Stimulated activated CD4-positive, alpha-beta T cell treated with anti-CD3 and anti-CD28 coated beads, Interleukin-12 subunit alpha, Interleukin-12 subunit beta, amount 100 ng/mL, for 24 hours (primary cell): ENCODE data around the gene MYOCD.

Experiments
- DNase-seq, 2 experiments: peaks; one replicate each; pipeline ENCODE4 v3.0.0-alpha.2; 2020; ENCODE audit warnings: low read depth in 2 of 2

Gene MYOCD

DNA sequence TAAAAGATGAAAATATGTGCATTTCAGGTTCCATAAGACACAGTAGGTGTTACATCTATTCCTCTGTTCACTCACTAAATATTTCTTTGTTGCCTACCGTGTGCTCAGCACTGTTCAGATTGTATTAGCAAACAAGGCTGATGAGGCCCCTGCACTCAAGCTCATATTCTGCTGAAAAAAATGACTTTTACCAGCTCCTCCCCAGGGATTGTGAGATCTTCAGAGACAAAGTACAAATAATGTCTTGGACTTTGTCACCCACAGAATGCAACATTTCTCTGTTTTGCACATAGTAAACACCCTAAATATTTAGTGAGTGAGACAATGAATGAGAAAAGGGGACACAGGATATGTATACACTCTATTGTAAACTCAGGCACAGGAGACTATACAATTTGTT lies 21.9 kb upstream of the MYOCD start:
- DNase-seq, result no peak

DNA sequence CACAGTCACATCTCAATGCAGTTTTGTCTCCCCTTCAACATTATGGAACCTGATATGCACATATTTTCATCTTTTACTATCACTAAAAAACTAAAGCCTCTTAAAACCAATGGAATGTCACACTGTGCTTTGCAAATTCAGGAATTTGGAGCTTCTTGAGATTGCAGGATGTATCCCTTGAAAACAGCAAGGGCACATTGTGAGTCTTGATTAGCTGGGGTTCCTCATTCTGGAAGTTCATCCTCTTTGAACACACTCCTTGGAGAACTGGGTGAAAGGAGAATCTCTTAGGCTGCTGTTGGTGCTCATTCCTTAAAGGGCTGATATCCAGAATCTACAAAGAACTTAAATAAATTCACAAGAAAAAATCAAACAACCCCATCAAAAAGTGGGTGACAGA lies 21.1 kb upstream of the MYOCD start:
- DNase-seq, result no peak

GRCh38 chr17:12646761-12647422 lies 18.8 kb upstream of the MYOCD start:
- DNase-seq, result no peak

- no peak for DNase-seq
These were observed 17.2 kb upstream of the MYOCD start for GRCh38 chr17:12648498-12648897.

- no peak for DNase-seq
These were observed 9.8 kb upstream of the MYOCD start for GRCh38 chr17:12655936-12656335.

DNA sequence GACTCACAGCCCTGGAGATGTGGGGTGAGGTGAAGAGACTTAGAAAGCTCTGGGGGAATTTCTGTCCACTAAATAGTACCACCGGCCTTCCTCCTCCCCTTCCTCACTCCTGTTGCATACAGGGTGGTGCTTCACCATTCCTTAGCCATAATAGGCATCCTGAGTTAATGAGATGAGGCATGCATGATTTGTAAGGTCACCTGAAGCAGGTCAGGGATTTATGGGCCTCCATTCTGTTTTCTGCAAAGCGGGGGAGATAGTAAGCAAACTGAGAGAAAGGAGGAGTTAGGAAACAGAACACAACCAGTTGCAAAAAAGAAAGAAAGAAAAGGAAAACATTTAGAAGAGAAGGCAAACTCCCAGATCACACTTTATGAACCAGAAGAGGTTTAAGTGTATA lies 9.3 kb upstream of the MYOCD start:
- no peak for DNase-seq

DNA sequence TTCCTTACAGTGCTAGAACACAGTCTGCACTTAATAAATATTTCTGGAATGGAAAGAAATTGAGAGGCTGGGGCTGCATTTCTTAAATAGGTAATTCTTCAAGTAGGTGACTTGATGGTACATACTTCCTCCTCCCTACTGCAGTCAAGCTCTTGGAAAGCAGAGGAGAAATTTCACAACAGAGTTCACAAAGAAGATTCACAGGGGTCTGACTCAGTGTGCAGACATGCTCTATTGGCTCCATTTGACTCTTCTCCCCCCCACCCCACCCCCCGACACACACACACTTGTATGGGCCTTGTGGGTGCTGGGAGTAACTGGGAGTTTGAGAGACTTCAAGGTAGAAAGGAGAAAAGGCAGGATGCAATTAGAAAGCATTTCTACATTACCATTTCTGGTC lies 6.2 kb upstream of the MYOCD start:
- DNase-seq, result no peak

- no peak for DNase-seq
These were observed 1.4 kb upstream of the MYOCD start for GRCh38 chr17:12664252-12664651.

DNA sequence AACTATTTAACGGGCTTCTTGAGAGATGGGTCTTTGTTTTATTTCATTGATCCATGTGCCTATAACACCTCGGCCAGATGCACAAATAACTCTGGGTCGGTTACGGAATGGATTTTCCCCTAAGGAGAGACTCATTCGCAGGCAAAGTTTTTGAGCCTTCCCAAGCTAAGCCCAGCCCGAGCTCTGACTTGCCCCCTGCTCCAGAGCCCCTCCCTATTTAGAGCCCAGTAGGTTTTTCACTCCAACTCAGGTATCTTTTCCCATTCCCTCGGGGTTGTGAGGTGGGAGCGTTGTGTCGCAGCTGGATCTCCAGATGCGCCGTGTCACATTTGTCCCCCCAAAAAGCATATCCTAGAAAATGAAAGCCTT lies 812 bp upstream of the MYOCD start:
- no peak for DNase-seq

DNA sequence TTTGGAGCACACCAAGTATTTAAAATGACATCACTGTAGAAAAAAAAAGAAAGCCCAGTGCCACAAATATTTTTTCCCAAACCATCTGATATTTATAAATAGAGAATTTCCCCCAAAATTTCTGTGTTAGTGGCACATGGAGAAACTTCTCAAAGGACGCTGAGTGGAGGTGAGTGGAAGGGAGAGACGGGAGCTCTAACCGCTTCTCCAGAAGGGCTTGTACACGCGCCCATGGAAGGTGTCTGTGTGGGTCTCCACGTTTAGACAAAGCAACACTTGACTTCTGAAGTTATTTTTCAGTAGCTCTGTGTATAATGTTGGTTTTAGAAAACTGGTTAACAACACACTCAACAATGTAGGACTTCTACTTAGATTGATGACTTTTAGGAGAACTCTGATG lies 1.0 kb downstream of the MYOCD start:
- no peak for DNase-seq

- no peak for DNase-seq
These were observed 1.7 kb downstream of the MYOCD start for GRCh38 chr17:12667299-12667958.

- DNase-seq, result no peak
These were observed 6.2 kb downstream of the MYOCD start for GRCh38 chr17:12671906-12672305.

DNA sequence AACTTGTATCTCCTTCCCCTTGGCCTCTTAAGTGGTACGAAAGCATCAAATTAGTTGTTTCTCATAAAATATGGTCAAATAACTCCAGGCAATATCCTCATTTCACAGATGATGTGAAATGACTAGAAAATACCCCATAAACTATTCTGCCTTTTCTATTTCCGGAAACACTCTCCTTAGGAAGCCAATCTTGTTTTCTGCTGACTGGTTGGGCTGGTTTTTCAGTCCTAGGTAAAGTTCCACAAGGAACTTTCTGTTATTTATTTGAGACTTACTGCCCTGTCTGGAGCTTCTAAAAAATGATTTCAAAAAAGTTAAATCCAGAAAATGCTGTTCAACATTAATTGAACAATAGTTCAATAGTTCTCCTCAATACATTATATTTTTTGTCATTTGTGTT lies 7.3 kb downstream of the MYOCD start:
- no peak for DNase-seq

GRCh38 chr17:12673788-12674187 lies 8.1 kb downstream of the MYOCD start:
- no peak for DNase-seq

DNA sequence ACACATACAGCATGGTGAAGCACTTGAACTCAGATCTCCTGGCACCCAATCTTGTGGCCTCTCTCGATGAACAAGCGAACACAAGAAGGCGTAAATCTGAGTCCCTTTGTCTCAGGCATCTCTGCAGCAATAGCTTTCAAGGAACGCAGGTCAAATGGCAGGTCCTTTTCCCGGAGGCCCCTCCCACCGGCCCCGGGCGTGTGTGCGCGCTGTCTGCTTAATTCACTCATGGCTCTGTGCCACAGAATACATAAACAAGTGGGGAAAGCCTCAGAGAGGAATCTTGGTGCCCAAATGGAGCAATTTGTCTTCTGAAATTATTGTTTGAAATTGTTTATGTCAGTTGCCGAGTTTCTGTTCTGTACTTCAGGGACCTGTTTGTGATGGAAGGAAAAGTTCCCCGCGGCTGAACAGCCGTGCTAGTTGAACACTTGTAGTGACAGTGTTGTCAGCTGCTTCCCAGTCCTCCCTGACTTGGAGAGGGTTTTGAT lies 14.8 kb downstream of the MYOCD start:
- DNase-seq, result no peak

- DNase-seq, result no peak
These were observed 15.3 kb downstream of the MYOCD start for GRCh38 chr17:12680993-12681392.

DNA sequence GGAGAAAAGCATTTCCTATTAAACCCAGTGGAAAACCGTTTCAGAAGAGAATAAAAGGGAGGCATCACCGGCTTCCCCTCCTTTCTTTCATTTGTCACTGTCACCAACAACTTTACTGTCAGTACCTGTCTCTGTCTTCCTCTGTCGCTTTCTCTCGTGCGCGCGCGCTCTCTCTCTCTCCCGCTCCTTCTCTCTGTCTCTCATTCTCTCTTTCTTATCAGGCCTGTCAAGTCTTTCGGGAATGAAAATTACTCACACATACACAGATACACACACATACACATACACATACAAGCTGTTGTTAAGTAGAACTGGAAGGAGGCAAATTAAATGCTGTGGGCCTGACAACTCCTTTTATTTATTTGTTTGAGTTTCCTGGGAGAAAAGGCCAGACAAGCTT lies 17.6 kb downstream of the MYOCD start:
- DNase-seq, result no peak

- no peak for DNase-seq
These were observed 20.8 kb downstream of the MYOCD start for GRCh38 chr17:12686486-12686885.

DNA sequence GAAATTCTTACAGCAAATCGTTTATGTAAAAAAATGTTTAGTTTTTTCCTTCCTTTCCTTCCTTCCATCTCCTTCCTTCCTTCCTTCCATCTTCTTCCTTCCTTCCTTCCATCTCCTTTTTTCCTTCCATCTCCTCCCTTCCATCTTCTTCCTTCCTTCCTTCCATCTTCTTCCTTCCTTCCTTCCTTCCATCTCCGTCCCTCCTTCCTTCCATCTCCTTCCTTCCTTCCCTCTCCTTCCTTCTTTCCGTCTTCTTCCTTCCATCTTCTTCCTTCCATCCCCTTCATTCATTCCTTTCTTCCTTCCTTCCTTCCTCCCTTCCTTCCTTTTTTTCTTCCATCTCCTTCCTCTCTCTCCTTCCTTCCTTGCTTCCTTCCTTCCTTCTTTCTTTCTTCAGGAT lies 22.7 kb downstream of the MYOCD start:
- DNase-seq, result no peak

- DNase-seq, result no peak
These were observed 25.5 kb downstream of the MYOCD start for GRCh38 chr17:12691173-12691572.

- no peak for DNase-seq
These were observed 27.9 kb downstream of the MYOCD start for GRCh38 chr17:12693640-12694039.

DNA sequence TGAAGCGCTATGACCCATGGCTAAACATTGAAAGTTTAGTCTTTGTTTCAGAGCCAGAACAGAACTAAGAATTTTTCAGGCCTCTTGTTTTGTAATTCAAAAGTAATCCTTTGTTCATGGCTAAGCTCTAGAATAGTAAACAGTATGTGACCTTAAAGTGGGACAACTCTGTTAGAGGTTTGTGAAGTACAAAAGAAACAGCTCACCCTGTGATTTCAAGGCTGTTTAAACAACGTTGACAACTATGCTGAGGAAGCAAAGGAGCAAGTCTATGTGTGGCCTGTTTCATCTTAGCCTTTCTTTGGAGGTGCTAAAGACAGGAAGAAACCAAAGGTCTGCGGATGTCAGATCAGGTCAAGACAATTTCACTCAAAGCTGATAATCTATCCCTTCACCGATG lies 40.4 kb downstream of the MYOCD start:
- DNase-seq, result no peak

GRCh38 chr17:12709063-12709462 lies 43.4 kb downstream of the MYOCD start:
- no peak for DNase-seq

GRCh38 chr17:12712415-12712814 lies 46.7 kb downstream of the MYOCD start:
- no peak for DNase-seq
